Tongue (tissue), 2 donors: ENCODE measurements around the gene SUSD3. TPM values are rescaled to one million over a fixed set of nuclear protein-coding genes. Genes with fewer than 3 reads are reported as not detected.
"Not testable (repeated sequence)": the region's sequence is repeated elsewhere in the genome, so short reads cannot be mapped to it uniquely, and the experiment has no call there.

ENCODE experiments used
- DNase-seq: peaks from one replicate; pipeline ENCODE4 v3.0.0-alpha.2; 2015
- total RNA-seq: library from RNA; depleted of rRNA; stranded (reverse); fragments of >200 nt; gene quantifications from one replicate; pipeline ENCODE4 v1.2.3, GENCODE V29; 2014

SUSD3 gene
- total RNA-seq, 1 donor from 2014 or later, result 3.7 TPM

GRCh38 chr9:93112116-93112863 is 53.8 kb downstream of the SUSD3 start:
- DNase-seq, result no peak

DNA sequence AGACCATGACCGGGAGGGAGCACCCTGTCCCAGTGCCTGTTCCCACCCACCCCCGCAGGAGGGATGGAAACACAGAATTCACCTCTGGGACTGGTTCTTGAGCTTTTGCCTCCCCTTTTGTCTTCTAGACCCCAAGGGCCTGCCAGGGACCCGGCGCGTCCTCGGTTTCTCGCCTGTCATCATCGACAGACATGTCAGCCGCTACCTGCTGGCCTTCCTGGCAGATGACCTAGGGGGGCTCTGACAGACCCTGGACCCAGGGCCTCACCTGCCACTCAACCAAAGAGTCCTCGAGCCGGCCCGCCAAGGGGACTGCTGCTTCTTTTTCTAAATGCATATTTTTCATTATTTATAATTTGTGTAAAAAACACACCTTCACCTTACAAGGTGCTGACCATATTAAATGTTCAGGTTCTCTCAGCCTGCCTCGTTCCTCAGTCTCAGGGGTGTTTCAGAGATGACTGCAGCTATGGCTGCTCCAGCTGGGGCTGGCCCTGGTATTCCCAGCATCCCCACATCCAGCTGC is 54.4 kb downstream of the SUSD3 start:
- no peak for DNase-seq

GRCh38 chr9:93114169-93114983 is 55.9 kb downstream of the SUSD3 start:
- no peak for DNase-seq

DNA sequence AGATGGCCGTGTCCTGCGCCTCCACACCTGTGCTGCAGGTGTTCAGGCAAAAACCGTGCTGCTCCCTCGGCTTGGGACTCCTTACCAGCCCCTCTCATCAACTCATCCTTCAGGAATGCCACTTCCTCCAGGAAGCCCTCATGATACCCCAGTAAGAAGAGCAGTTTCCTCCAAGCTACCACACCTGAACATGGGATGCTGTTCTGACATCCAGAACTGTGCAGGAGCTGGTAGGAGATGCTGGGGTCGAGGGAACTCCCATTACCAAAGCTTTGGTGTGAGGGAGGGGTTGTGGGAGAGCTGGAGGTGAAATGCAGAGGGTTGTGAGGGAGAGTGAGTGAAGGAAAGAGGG is 56.5 kb downstream of the SUSD3 start:
- no peak for DNase-seq

DNA sequence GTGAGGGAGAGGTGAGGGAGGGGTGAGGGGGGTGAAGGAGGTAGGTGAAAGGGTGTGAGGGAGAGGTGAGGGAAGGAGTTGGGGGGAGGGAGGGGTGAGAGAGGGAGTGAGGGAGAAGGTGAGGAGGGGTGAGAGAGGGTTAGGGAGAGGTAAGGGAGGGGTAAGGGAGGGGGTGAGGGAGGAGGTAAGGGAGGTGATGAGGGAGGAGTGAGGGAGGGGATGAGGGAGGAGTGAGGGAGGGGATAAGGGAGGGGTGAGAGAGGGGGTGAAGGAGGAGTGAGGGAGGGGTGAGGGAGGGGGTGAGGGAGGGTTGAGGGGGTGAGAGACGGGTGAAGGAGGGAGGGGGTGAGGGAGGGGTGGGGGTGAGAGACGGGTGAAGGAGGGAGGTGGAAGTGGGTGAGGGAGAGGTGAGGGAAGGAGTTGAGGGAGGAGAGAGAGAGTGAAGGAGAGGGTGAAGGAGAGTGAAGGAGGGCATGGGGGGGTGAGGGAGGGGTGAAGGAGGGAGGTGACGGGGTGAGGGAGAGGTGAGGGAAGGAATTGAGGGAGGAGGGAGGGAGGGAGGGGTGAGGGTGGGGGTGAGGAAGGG is 57.1 kb downstream of the SUSD3 start:
- no peak for DNase-seq

GRCh38 chr9:93116072-93116961 is 57.8 kb downstream of the SUSD3 start:
- DNase-seq, result no peak

- DNase-seq, result not testable (repeated sequence)
These were observed 59.0 kb downstream of the SUSD3 start for GRCh38 chr9:93117521-93117920.

DNA sequence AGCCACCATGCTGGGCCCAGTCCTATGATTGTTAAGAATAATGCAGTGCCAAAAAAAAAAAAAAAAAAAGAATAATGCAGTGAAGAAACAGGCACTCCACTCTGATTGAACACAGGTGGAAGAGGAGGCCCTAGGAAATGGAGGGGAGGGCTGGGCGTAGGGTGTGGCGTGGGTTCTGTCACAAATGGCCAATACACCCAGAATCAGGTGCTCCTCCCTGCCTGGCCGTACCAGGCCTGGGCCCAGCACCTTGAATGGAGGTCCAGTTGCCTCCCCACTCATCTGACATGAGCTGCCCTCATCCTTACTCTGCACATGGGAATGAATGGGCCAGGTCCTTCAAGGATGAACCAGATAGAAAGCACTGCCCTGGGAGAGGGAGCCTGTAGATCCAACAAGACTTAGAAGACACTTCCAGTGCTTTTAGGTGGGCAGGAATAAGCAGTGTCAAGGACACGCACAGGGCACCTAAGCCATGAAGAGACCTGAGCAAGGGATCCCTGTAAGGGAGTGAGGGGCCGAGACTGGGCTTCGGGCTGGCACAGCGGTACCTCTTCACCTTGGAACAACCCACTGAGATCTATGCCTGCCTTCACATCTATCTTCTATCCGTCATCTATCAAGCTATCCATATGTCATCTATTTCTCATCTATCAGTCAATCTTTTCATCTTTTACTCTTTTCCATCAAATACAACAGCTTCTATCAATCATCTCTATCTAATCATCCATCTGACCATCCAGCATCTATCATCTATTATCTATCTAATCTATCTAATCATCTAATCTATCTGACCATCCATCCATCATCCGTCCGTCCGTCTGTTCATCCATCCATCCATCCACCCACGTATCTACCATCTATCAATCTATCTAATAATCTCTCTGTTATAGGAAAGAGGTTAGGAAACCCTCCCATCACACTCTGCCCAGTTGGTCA is 59.7 kb downstream of the SUSD3 start:
- no peak for DNase-seq

- DNase-seq, result no peak
These were observed 60.6 kb downstream of the SUSD3 start for GRCh38 chr9:93118863-93119702.

DNA sequence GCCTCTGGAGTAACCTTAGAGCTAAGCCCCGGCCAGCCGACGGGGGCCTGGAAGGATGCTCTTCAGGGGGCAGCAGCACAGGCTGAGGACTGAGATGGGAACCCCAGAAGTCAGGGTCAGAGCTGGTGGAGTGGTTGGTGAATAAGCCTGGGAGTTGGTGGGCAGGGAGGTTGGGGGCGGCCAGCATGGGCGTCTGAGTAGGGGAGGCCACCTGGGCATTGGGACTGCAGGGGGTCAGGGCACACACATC is 61.1 kb downstream of the SUSD3 start:
- DNase-seq, result no peak

- peak; percentile 76 for DNase-seq
These were observed 61.7 kb downstream of the SUSD3 start for GRCh38 chr9:93119953-93120845.

- no peak for DNase-seq
These were observed 62.4 kb downstream of the SUSD3 start for GRCh38 chr9:93120846-93121315.

DNA sequence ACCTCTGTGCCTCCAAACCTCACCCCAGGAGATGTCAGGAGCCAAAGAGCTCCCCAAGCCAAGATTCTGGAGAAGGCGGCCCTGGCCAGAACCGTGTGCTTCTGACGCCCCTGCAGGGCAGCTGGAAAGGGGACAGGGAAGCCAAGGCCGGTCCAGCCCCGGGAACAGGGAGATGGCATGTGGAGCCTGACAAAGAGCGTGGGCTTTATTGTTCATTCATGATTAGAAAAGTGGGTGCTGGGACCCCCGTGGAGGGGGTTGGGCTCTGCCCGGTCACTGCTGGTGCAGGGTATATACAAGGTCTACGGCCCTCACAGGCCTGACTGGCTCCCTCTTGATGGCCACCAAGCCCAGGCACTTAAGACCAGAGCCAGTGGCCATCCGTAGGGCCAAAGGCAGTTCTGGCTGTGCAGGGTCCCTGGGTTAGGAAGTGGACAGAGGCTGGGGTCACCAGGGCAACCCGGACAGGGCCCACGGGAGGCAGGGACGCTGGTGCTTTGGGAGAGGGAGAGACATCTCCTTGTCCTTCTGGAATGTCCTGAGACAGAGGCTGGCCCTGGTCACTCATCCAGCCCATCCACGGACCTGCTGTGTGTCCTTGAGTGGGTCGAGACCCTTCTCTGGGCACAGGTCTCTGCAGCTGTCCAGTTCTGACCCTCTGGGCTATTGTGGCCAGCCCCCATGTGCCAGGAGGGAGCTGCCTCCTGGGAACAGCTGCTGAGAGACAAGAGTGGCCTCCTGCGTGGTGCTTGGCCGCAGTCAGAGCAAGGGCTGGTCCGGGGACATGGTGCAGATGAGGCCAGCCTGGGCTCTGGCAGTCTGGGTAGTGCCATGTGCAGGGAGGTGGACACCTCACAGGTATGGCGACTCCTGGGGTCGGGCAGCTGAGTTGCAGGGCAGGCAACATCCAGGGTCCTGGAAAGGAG is 63.1 kb downstream of the SUSD3 start:
- no peak for DNase-seq

DNA sequence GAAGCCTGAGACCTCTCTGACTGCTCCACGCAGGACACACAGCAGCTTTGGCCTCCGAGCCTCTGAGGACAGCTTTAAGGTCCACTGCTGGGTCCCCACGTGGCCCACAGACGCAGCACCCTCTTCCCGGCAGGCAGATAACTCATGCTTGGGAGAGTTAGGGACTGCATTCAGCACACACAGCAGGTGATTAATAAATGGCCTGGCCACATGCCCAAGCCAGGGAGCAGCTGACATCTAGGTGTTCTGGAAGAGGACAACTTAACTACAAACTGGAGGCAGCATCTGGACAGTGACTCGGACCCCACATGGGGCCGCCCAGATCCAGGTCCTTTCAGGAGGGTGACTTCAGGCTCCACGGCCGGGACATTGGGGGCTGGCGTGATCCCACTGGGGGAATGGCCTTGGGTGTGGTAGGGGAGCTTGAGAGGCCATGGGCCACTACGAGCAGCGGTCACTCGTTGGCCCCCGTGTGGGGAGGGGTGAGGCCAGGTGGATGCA is 64.3 kb downstream of the SUSD3 start:
- no peak for DNase-seq

DNA sequence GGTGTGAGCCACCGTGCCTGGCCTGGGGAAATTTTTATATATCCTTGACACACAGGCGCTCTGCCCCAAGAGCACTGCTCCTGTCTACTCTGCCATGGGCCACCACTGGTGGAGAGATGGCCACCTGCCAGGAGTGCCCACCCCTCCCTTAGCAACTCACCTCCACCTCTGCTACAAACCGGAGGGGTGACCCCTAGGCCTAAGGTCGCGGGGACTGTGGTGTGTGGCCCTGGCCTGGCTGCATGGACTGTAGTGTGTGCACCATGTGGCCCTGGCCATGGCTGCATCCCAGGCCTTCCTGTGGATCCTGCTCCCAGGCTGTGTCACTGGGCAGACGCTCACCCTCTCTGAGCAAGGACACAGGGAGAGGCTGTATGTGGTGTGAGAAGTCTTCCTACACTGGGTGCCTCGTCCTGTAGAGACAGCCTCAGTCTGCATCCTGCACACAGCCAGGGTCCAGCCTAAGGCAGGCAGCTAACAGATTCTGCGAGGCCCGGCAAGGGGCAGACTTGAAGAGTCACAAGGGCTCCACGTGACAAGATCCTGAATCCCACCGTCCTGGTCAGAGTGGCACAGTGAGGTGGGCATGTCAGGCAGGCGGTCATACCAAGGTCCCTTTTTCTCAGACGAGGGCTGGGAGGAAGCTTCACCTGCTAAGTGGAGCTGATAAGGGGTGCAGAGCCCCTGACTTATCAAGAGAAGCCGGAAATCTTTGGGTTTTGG is 65.2 kb downstream of the SUSD3 start:
- DNase-seq, result no peak

GRCh38 chr9:93124793-93125192 is 66.3 kb downstream of the SUSD3 start:
- DNase-seq, result no peak

GRCh38 chr9:93125331-93125894 is 66.9 kb downstream of the SUSD3 start:
- no peak for DNase-seq
